GM23338 (cell line): ENCODE measurements around the gene ARRB1.
"Not testable (repeated sequence)": the region's sequence is repeated elsewhere in the genome, so short reads cannot be mapped to it uniquely, and the experiment has no call there.

Experiments used
- CREB1 ChIP-seq: fragments of 250-450 bp; sonication (Bioruptor Pico); IDR thresholded peaks from 2 replicates; pipeline ENCODE4 v1.5.0; 2020; ENCODE audit warnings: low read depth, mild to moderate bottlenecking, moderate library complexity
- CTCF ChIP-seq, 2 experiments: fragments of 200-600 bp in 1 of 2; sonication (generic) in 1 of 2; conservative IDR thresholded peaks; 2 replicates each; pipeline versions ENCODE4 v1.5.1 to v1.6.1; 2016 to 2017; ENCODE audit warnings: antibody characterized with exemption in 2 of 2, low read depth in 2 of 2, mild to moderate bottlenecking in 2 of 2, moderate library complexity in 1 of 2
- ETS1 ChIP-seq: IDR thresholded peaks from 2 replicates; pipeline ENCODE4 v1.6.1; 2016; ENCODE audit warnings: antibody characterized with exemption
- EZH2 ChIP-seq: fragments of 200-600 bp; sonication (generic); IDR thresholded peaks from one replicate; pipeline ENCODE4 v1.8.0; 2017; ENCODE audit warnings: antibody characterized with exemption, mild to moderate bottlenecking, low read depth; ENCODE audit not compliant: unreplicated experiment
- EZH2phosphoT487 ChIP-seq: fragments of 200-600 bp; sonication (generic); IDR thresholded peaks from one replicate; pipeline ENCODE4 v1.8.1; 2018; ENCODE audit warnings: antibody characterized with exemption; ENCODE audit not compliant: unreplicated experiment
- JUNB ChIP-seq: IDR thresholded peaks from one replicate; pipeline ENCODE4 v1.6.1; 2016; ENCODE audit warnings: antibody characterized with exemption; ENCODE audit not compliant: unreplicated experiment
- NANOG ChIP-seq: IDR thresholded peaks from 2 replicates; pipeline ENCODE4 v1.6.1; 2016; ENCODE audit warnings: antibody characterized with exemption, borderline replicate concordance
- POLR2AphosphoS5 ChIP-seq: IDR thresholded peaks from 2 replicates; pipeline ENCODE4 v1.6.1; 2016; ENCODE audit warnings: antibody characterized with exemption, low read depth
- REST ChIP-seq: IDR thresholded peaks from one replicate; pipeline ENCODE4 v1.6.1; 2018; ENCODE audit warnings: antibody characterized with exemption; ENCODE audit not compliant: unreplicated experiment
- STAT1 ChIP-seq: IDR thresholded peaks from one replicate; pipeline ENCODE4 v1.6.1; 2016; ENCODE audit warnings: antibody characterized with exemption; ENCODE audit not compliant: unreplicated experiment
- ZNF331 ChIP-seq: fragments of 250-450 bp; sonication (Bioruptor Pico); IDR thresholded peaks from 2 replicates; pipeline ENCODE4 v1.5.0; 2020; ENCODE audit warnings: low read depth, mild to moderate bottlenecking, moderate library complexity

GRCh38 chr11:75331761-75332160 is 19.7 kb downstream of the ARRB1 start:
- not testable (repeated sequence) for TF ChIP-seq POLR2AphosphoS5; CTCF (conservative IDR thresholded peaks at IDR 0.05; ENCODE audit: low read depth in 2 of 2); REST; EZH2; ETS1; EZH2phosphoT487; STAT1; JUNB; NANOG; CREB1 (CRISPR knock-in tag); ZNF331
